Liver (tissue), 3 donors: ENCODE data around the gene KPNA2.

Experiments used
- EGR1 ChIP-seq, 2 donors: IDR thresholded peaks; 2 replicates each; pipeline ENCODE4 v1.6.1; 2016 to 2018; ENCODE audit warnings: antibody characterized with exemption in 2 of 2, low read depth in 2 of 2
- FOXA2 ChIP-seq: IDR thresholded peaks from 2 replicates; pipeline ENCODE4 v1.6.1; 2016; ENCODE audit warnings: antibody characterized with exemption
- GABPA ChIP-seq, 2 donors: IDR thresholded peaks in 1 of 2; conservative IDR thresholded peaks in 1 of 2; 2 replicates each; pipeline ENCODE4 v1.6.1; 2016; ENCODE audit warnings: antibody characterized with exemption in 2 of 2, mild to moderate bottlenecking in 1 of 2, moderate library complexity in 1 of 2
- JUND ChIP-seq, 2 donors: IDR thresholded peaks; 2 replicates each; pipeline ENCODE4 v1.6.1; 2016; ENCODE audit warnings: antibody characterized with exemption in 2 of 2
- RAD21 ChIP-seq, 2 donors: IDR thresholded peaks; 2 replicates each; pipeline ENCODE4 v1.6.1; 2016; ENCODE audit warnings: antibody characterized with exemption in 2 of 2, mild to moderate bottlenecking in 2 of 2
- RXRA ChIP-seq, 2 donors: IDR thresholded peaks; 2 replicates each; pipeline ENCODE4 v1.6.1; 2017 to 2018; ENCODE audit warnings: antibody characterized with exemption in 2 of 2, mild to moderate bottlenecking in 1 of 2
- TAF1 ChIP-seq: conservative IDR thresholded peaks from 2 replicates; pipeline ENCODE4 v1.6.1; 2016; ENCODE audit warnings: antibody characterized with exemption, mild to moderate bottlenecking
- YY1 ChIP-seq: IDR thresholded peaks from 2 replicates; pipeline ENCODE4 v1.6.1; 2016; ENCODE audit warnings: antibody characterized with exemption, mild to moderate bottlenecking
- TF ChIP-seq, protein P1 (sequence below): fragments of 150-350 bp; IDR thresholded peaks from 2 replicates; pipeline ENCODE4 v1.5.1; 2017; ENCODE audit warnings: improper control_type of control experiment, low read depth, low read length; ENCODE audit not compliant: missing input control
- TF ChIP-seq, protein P2 (sequence below): IDR thresholded peaks from 2 replicates; pipeline ENCODE4 v1.6.1; 2016; ENCODE audit warnings: antibody characterized with exemption, mild to moderate bottlenecking
- TF ChIP-seq, protein P3 (sequence below): IDR thresholded peaks from 2 replicates; pipeline ENCODE4 v1.6.1; 2016; ENCODE audit warnings: antibody characterized with exemption
- TF ChIP-seq, protein P4 (sequence below): IDR thresholded peaks from 2 replicates; pipeline ENCODE4 v1.6.1; 2016; ENCODE audit warnings: antibody characterized with exemption
- donor health status: healthy.
- donor health status: healthy.

DNA sequence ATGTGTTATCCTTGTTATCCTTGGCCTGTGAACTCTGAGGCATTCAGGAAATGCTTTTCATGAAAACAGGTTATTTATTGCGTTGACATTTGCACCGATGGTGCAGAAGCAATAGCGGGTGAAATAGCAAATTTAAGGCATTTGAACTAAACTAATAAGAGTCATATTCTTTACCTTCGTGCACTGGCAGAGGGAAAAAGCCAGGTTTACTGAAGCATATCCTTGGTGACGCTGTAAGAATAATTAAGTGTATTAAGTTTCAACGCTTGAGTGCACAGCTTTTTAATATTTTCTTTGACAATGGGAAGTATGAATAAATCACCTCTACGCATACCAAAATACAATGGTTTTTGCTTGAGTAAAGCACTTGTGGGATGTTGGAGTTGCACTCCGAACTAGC, 13.6 kb upstream of the KPNA2 start:
- TF ChIP-seq, protein P1, sequence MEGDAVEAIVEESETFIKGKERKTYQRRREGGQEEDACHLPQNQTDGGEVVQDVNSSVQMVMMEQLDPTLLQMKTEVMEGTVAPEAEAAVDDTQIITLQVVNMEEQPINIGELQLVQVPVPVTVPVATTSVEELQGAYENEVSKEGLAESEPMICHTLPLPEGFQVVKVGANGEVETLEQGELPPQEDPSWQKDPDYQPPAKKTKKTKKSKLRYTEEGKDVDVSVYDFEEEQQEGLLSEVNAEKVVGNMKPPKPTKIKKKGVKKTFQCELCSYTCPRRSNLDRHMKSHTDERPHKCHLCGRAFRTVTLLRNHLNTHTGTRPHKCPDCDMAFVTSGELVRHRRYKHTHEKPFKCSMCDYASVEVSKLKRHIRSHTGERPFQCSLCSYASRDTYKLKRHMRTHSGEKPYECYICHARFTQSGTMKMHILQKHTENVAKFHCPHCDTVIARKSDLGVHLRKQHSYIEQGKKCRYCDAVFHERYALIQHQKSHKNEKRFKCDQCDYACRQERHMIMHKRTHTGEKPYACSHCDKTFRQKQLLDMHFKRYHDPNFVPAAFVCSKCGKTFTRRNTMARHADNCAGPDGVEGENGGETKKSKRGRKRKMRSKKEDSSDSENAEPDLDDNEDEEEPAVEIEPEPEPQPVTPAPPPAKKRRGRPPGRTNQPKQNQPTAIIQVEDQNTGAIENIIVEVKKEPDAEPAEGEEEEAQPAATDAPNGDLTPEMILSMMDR = no peak
- TF ChIP-seq, protein P2, sequence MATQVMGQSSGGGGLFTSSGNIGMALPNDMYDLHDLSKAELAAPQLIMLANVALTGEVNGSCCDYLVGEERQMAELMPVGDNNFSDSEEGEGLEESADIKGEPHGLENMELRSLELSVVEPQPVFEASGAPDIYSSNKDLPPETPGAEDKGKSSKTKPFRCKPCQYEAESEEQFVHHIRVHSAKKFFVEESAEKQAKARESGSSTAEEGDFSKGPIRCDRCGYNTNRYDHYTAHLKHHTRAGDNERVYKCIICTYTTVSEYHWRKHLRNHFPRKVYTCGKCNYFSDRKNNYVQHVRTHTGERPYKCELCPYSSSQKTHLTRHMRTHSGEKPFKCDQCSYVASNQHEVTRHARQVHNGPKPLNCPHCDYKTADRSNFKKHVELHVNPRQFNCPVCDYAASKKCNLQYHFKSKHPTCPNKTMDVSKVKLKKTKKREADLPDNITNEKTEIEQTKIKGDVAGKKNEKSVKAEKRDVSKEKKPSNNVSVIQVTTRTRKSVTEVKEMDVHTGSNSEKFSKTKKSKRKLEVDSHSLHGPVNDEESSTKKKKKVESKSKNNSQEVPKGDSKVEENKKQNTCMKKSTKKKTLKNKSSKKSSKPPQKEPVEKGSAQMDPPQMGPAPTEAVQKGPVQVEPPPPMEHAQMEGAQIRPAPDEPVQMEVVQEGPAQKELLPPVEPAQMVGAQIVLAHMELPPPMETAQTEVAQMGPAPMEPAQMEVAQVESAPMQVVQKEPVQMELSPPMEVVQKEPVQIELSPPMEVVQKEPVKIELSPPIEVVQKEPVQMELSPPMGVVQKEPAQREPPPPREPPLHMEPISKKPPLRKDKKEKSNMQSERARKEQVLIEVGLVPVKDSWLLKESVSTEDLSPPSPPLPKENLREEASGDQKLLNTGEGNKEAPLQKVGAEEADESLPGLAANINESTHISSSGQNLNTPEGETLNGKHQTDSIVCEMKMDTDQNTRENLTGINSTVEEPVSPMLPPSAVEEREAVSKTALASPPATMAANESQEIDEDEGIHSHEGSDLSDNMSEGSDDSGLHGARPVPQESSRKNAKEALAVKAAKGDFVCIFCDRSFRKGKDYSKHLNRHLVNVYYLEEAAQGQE = no peak
- TF ChIP-seq GABPA (IDR thresholded peaks at IDR 0.05 in 1 of 2, conservative IDR thresholded peaks at IDR 0.05 in 1 of 2) (no peak), JUND (IDR thresholded peaks at IDR 0.05) (no peak), TAF1 (no peak), RAD21 (IDR thresholded peaks at IDR 0.05) (no peak), FOXA2 (no peak), YY1 (no peak), RXRA (IDR thresholded peaks at IDR 0.05) (no peak), EGR1 (IDR thresholded peaks at IDR 0.05; ENCODE audit: low read depth in 2 of 2) (no peak)
- TF ChIP-seq, protein P3, sequence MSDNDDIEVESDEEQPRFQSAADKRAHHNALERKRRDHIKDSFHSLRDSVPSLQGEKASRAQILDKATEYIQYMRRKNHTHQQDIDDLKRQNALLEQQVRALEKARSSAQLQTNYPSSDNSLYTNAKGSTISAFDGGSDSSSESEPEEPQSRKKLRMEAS = no peak
- TF ChIP-seq, protein P4, sequence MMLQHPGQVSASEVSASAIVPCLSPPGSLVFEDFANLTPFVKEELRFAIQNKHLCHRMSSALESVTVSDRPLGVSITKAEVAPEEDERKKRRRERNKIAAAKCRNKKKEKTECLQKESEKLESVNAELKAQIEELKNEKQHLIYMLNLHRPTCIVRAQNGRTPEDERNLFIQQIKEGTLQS = no peak
